GM18502 (cell line): Measurements from ENCODE around the gene KCNA1.

Source experiments
- ATAC-seq: cut with Tn5 transposase; IDR thresholded peaks from one replicate; pipeline ENCODE4 v1.9.1; 2021; ENCODE audit warnings: mild to moderate bottlenecking; ENCODE audit not compliant: unreplicated experiment, poor library complexity

Gene KCNA1

GRCh38 chr12:4958697-4959375 lies 49.1 kb downstream of the KCNA1 start:
- ATAC-seq = no peak

- ATAC-seq = no peak
These were observed 49.7 kb downstream of the KCNA1 start for GRCh38 chr12:4959381-4959780.

- no peak for ATAC-seq
These were observed 50.3 kb downstream of the KCNA1 start for GRCh38 chr12:4960030-4960429.

GRCh38 chr12:4960547-4960946 lies 50.8 kb downstream of the KCNA1 start:
- ATAC-seq = no peak

- ATAC-seq = no peak
These were observed 51.6 kb downstream of the KCNA1 start for GRCh38 chr12:4961311-4961710.

- no peak for ATAC-seq
These were observed 53.1 kb downstream of the KCNA1 start for GRCh38 chr12:4962539-4963486.
